GM12873 (cell line): ENCODE data around the gene LHX2.

Experiments used
- TF ChIP-seq, protein P1 (sequence below): IDR thresholded peaks from 2 replicates; pipeline ENCODE4 v1.5.1; 2012; ENCODE audit warnings: low read depth, mild to moderate bottlenecking, moderate library complexity, low read length, control low read depth; ENCODE audit not compliant: insufficient read depth; ENCODE audit errors: missing control alignments

The LHX2 gene

DNA sequence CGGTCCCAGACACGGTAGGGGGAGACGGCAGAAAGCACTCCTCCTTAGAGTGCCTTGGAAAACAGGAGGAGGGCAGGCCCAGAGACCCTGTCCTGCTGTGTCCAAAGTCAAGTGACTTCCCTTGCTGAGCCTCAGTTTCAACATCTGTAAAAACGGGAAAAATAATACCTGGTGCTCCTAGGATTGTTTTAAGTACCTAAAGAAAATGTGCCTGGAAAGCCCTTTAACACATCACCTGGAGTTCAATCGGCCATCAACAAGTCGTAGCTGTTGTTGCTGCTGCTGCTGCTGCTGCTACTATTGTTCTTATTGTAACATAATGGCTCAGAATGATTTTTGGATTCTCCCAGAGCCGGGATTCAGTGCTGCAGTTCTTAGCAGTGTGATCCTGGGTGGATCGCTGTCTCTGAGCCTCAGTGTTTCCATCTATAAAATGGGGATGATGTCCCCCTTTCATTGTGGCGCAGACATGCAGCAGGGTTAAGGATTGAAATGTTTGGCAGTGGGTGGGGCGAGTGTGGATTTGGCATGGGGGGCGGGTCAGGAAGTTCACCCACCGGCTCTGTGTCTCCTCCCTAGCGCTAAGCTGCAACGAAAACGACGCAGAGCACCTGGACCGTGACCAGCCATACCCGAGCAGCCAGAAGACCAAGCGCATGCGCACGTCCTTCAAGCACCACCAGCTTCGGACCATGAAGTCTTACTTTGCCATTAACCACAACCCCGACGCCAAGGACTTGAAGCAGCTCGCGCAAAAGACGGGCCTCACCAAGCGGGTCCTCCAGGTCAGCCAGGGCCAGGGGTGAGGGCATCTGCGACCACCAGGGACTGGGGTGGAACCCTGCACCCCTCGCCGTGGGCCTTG is 9.2 kb downstream of the LHX2 start:
- TF ChIP-seq, protein P1, sequence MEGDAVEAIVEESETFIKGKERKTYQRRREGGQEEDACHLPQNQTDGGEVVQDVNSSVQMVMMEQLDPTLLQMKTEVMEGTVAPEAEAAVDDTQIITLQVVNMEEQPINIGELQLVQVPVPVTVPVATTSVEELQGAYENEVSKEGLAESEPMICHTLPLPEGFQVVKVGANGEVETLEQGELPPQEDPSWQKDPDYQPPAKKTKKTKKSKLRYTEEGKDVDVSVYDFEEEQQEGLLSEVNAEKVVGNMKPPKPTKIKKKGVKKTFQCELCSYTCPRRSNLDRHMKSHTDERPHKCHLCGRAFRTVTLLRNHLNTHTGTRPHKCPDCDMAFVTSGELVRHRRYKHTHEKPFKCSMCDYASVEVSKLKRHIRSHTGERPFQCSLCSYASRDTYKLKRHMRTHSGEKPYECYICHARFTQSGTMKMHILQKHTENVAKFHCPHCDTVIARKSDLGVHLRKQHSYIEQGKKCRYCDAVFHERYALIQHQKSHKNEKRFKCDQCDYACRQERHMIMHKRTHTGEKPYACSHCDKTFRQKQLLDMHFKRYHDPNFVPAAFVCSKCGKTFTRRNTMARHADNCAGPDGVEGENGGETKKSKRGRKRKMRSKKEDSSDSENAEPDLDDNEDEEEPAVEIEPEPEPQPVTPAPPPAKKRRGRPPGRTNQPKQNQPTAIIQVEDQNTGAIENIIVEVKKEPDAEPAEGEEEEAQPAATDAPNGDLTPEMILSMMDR, result no peak

DNA sequence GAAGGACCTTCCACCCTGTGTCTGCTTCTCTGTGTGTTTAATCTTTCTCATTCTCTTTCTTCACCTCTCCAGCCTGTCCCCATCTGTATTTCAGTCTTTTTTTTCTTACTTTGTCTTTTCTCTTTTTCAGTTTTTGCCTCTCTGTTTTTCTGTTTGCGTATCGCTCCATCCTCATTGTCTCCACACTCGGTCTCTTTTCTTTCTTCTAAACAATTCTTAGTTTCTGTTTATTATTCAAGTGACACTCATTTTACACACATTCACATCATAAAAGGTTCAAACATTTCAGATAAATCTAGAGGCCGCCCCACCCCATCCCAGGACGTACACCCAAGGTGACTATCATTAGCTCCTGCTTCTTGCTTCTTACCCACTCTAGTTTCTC is 9.8 kb downstream of the LHX2 start:
- TF ChIP-seq, protein P1, result no peak

DNA sequence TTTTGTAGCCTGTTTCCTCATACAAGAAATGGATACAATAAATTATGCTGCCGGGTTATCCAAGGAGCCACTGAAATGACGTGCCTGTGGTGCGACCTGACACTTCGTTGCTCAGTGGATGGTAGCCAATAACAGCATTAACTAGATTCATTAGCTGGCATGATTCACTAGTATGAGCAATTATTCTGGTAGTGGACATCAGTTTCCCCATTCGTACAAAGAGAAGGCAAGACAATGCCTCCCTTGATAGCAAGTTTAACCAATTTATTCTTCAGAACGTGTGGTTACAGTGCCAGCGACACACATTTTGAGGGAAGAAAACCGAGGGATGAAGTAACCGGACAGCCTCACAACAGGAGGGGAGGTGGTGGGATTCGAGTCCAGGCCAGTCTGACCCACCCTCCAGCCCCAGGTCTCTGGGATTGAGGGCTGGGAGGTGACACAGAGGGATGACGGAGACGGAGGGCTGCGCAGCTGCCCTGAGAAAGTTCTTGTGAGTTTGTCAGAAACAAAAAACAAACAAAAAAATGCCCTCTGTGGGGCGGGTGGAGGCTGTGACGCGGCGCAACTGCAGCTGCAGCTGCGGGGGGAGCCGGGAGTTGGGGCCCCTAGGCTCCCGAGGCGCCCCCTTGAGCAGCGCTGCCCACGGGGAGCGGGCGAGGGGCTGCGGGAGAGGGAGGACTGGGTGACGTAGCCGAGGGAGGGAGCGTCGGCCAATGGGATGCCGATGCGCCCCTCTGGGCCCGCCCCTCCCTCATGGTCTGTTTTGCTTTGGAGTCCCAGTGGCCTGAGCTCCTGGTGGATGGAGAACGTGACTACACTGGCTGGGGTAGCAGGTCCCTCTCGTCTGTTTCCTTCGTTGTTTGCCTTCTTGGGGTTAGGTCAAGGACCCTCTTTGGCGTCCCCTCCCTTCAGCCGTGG is 10.9 kb downstream of the LHX2 start:
- TF ChIP-seq, protein P1, result no peak

DNA sequence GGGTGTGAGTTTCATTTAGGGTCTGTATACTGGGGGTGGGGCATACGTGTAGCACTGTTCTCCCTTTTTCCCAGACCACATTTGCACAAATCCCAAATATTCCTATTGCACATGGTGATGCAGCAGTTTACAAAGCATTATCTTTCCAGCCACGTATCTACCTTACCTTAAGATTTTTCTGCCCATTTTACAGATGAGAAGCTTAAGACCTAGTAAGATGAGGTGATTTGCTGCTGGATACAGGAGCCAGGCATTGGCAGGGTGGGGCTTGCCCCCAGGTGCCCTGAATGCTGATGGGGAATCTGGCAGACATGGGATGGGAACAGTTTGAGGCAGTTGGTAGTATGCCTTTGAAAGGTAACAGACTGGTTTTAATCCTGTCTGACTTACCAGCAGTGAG is 12.5 kb downstream of the LHX2 start:
- TF ChIP-seq, protein P1, result no peak

DNA sequence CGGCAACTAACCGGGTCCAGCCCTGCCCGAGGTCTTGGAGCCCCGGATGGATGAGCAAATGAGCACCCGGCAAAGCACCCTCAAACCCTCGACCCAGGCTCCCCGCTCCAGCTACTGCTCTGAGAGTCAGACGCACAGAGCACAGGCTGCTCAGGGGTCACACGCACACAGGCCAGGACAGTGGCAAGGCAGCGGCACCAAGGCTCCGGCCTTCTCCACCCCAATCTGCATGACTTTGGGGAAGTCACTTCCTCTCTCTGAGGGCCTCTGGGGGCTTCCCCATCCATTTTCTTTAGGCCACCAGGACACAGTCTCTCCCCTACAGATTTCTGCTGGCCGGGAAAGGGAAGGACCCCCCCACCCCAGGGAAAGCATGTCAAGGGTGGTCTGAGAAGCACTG is 18.0 kb downstream of the LHX2 start:
- TF ChIP-seq, protein P1, result no peak

DNA sequence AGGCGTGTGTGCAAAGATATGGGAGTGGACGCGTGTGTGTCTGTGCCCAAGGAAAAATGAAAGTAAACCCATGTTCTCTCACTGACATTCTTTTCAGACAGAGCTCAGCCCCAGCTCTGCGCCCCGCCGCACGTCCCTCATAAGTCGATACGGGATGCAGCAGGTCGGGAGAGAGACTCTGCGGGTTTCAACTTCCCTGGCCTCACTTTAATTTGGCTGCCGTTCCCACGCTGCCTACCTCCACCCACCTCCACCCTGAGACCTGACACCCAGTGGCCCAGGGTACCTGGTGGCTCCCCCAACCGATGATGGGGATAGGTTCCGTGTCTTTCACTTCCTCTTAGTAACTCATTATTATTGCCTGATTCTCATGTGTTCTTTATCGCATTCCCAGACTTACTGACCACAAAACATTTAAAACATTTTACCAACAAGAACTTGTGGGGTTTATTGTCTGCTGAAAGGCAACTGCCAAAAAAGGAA is 19.4 kb downstream of the LHX2 start:
- TF ChIP-seq, protein P1, result no peak

DNA sequence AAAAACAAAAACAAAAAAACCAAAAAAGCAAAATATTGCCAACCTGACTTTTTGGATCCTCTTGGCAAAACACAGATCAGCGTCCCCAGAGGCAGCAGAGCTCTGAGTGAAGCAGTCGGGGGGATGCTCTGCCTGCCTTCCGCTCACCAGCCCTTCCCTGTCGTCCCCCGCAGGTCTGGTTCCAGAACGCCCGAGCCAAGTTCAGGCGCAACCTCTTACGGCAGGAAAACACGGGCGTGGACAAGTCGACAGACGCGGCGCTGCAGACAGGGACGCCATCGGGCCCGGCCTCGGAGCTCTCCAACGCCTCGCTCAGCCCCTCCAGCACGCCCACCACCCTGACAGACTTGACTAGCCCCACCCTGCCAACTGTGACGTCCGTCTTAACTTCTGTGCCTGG is 20.7 kb downstream of the LHX2 start:
- TF ChIP-seq, protein P1, result no peak
